ENCODE measurements around the gene ME3.

DNA sequence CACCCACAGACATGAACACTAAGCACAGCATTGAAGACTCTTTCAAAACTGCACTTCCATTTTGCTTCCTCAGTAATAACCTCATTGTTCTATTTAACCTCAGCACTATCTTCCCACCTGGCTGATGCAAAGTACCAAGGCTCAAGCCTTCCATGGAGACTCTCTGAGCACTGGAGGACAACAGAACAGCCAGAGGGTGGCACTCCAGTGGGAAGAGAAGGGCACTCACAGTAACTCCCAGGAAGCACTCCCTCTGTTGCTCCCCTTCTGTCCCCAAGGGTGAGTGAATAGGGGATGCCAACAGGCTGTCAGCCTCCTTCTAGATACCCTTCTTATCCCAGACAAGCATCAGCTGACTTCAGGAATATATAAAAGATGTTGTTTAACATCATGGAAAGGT, 3.5 kb downstream of the ME3 start:
- TF ChIP-seq, protein P1, sequence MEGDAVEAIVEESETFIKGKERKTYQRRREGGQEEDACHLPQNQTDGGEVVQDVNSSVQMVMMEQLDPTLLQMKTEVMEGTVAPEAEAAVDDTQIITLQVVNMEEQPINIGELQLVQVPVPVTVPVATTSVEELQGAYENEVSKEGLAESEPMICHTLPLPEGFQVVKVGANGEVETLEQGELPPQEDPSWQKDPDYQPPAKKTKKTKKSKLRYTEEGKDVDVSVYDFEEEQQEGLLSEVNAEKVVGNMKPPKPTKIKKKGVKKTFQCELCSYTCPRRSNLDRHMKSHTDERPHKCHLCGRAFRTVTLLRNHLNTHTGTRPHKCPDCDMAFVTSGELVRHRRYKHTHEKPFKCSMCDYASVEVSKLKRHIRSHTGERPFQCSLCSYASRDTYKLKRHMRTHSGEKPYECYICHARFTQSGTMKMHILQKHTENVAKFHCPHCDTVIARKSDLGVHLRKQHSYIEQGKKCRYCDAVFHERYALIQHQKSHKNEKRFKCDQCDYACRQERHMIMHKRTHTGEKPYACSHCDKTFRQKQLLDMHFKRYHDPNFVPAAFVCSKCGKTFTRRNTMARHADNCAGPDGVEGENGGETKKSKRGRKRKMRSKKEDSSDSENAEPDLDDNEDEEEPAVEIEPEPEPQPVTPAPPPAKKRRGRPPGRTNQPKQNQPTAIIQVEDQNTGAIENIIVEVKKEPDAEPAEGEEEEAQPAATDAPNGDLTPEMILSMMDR (IDR thresholded peaks at IDR 0.05; ENCODE audit: insufficient read depth, low read length) = no peak
- TF ChIP-seq, protein P2, sequence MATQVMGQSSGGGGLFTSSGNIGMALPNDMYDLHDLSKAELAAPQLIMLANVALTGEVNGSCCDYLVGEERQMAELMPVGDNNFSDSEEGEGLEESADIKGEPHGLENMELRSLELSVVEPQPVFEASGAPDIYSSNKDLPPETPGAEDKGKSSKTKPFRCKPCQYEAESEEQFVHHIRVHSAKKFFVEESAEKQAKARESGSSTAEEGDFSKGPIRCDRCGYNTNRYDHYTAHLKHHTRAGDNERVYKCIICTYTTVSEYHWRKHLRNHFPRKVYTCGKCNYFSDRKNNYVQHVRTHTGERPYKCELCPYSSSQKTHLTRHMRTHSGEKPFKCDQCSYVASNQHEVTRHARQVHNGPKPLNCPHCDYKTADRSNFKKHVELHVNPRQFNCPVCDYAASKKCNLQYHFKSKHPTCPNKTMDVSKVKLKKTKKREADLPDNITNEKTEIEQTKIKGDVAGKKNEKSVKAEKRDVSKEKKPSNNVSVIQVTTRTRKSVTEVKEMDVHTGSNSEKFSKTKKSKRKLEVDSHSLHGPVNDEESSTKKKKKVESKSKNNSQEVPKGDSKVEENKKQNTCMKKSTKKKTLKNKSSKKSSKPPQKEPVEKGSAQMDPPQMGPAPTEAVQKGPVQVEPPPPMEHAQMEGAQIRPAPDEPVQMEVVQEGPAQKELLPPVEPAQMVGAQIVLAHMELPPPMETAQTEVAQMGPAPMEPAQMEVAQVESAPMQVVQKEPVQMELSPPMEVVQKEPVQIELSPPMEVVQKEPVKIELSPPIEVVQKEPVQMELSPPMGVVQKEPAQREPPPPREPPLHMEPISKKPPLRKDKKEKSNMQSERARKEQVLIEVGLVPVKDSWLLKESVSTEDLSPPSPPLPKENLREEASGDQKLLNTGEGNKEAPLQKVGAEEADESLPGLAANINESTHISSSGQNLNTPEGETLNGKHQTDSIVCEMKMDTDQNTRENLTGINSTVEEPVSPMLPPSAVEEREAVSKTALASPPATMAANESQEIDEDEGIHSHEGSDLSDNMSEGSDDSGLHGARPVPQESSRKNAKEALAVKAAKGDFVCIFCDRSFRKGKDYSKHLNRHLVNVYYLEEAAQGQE (IDR thresholded peaks at IDR 0.05; ENCODE audit: insufficient replicate concordance, low read depth) = no peak
- no peak for TF ChIP-seq POLR2AphosphoS5 (IDR thresholded peaks at IDR 0.05; ENCODE audit: low read depth)

Measured in HL-60 (cell line).